ENCODE results near the gene SHISA4.
"Not testable (repeated sequence)": the region's sequence is repeated elsewhere in the genome, so short reads cannot be mapped to it uniquely, and the experiment has no call there.

Gene SHISA4

DNA sequence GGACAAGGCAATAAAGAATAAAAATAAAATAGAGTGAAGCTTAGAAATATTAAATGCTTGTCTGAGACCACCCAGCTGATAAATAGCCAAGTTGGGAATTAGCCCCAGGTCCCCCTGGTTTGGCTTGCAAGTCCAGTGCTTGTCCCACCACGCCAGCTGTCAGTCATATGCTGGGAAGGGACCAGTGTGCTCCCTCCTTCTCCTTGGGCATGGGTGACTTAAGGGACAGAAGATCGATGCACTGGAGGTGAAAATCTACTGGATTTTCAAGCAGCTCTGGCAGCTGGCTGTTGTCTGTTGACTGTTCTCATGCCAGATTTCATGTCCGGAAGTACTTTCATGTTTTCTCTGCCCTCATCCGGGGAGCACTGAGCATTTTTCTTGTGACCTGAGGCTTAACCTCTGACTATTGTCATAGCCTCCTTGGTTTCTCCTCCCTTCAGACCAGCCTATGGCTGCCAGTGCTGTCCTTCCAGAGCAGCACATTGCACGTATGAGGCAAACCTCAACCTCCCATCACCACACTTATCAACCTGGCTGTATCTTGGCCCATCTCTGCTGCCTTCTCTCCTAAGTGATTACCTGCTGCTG lies 45.2 kb downstream of the SHISA4 start:
- no peak for DNase-seq

DNA sequence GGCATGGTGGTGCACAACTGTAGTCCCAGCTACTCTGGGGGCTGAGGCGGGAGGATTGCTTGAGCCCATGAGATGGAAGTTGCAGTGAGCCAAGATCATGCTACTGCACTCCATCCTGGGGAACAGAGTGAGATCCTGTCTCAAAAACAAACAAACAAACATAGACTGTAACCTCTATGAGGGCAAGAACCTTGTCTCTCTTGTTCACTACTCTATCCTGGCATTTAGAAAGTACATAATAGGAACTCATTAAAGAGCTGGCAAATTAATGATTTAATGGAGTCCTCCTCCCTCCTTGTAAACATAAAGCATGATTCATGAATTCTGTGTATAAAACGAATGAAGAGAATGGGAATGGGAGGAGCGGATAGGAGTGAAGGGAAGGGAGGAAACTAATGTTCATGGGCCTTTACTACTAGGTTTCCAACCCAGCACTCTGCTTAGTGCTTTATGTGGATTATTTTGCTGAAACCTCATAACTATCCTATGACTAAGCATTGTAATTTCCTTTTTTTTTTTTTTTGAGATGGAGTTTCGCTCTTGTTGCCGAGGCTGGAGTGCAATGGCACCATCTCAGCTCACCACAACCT lies 49.0 kb downstream of the SHISA4 start:
- no peak for DNase-seq

DNA sequence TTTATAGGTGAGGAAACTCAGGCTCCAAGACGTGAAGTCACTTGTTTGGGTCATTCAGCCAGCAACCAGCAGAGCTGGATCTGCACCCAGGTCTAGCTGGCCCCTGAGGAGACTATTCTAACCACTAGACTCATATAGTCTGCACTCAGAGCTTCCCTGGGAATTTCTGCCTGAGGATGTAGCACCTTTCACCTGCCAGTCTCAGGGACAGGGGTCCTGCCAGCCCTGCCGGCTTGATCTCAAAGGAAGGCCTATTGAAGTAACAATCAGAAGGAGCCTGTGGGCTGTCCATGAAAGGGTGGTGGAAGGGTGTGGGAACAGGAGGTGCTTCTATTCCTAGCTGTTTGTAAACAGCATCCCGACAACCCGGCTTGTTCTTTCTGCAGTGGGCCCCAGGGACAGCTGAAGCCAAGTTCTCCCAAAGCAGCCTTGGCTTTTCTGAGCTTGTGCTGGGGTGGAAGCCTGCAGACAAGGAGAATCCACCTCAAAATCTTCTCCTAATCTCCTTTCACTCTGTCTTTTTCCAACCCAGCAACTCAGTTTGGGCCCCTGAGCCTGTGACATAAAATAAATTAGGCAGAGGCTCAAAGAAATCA lies 49.8 kb downstream of the SHISA4 start:
- DNase-seq = no peak

DNA sequence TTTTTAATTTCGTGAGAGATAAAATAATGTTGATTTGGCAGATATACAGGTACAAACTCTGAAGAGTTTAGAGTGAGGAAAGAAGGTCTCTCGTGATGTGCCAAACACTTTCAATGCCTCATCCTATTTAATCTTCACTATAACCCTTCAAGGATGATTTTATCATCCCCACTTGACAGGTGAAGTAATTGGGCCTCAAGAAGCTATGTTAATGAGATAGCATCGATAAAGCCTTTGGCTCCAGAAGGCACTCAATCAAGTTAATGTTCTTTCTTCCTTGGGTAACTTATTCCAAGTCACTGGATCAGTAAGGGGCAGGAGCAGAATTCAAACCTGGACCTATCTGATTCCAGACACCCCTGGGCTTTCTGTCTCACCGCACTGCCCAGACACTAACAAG lies 50.5 kb downstream of the SHISA4 start:
- no peak for DNase-seq

DNA sequence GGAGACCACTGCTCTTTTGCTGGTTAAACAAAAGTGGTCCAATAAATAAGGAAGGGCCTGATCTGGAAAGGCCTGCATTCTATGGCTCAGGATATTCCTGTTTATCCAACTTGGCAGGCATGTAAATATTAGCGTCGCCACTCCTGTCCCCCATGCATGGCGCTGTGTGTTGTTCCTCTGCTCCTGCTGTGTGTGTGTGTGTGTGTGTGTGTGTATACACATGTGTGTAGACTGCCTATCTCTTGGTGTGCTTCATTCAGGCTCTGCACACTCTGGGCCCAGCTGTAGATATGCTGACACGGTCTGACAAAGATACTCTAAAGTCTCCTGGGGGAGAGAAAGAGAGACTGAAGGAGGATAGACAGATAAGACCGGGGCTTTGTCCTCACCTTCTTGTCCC lies 50.9 kb downstream of the SHISA4 start:
- no peak for DNase-seq

DNA sequence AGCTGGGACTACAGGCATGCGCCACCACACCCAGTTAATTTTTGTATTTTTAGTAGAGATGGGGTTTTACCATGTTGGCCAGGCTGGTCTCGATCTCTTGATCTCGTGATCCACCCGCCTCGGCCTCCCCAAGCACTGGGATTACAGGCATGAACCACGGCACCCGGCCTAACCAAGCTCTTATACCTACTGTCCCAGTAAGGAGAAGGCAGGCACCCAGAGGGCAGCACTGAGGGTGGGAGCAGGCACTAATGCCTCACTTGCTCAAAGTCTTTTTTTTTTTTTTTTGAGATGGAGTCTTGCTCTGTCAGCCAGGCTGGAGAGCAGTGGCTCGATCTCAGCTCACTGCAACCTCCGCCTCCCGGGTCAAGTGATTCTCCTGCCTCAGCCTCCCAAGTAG lies 51.6 kb downstream of the SHISA4 start:
- not testable (repeated sequence) for DNase-seq

DNA sequence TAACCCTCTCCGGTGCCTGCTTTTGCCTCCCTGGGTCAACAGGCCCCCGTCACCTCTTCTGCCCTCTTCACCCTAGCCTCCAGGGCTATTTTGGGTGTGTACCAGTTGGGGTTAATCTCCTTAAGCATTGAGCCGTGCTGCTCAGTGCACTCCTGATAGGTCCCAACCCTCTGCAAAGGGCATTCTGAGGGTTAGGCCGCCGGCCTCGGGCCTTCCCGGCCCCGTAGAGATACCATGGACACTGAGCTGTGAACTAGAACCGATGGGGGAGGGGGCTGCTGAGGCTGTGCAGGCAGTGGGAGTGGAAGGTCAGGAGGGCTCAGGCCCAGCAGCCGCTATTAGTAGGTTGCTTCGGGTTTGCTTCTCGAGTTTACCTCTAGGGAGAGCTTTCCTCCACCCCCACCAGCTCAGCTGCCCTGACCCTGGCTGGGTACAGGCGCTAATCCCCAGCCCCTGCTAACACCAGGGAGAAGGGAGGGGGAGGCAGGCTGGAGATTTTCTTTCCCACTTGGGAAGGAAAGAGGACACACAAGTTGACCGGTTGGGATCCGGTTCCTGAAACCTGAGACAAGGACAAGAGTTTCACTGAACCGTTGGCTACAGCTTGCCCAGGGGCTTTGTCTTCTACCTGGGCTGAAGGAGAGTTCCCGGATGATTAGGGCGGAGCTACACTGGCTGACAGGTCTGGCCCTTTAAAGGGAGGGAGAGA lies 52.9 kb downstream of the SHISA4 start:
- DNase-seq = no peak

DNA sequence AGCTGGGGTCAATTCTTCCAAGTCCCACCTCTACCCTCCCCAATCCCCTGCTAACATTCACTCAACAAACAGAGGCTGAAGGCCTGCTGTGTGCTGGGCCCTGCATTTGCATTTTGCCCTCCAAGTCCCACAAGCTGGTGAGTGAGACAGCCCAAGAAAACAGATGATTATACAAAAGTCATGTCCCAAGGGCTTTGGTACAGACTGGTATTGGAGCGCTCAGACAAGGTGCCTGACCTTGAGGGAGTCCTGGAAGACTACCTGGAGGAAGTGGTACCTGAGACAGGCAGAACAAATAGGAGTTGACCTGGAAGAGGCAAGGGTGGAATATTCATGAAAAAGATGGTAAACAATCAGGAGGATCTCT lies 53.4 kb downstream of the SHISA4 start:
- no peak for DNase-seq

Measured in NCI-H1092 treated with DMSO at 0.1 percent for 48 hours (cell line).